K562 (cell line): ENCODE results near the gene PARD3. TPM values are rescaled to one million over a fixed set of nuclear protein-coding genes. Genes with fewer than 3 reads are reported as not detected.

Source experiments
- ATAC-seq: fragments of 200-7000 bp; cut with Tn5 transposase; 3 replicates; pipeline ENCODE4 v1.9.1; 2020; ENCODE audit warnings: moderate library complexity
- BruUV-seq: library from RNA; stranded (reverse); fragments of 400-500 nt; replicated peaks from 2 replicates; lab custom pipeline; 2021; lab: Mats Ljungman, UMichigan
- CTCF ChIA-PET: fragments of 300-600 bp; formaldehyde crosslinking; extraction: SDS; loops from one replicate; lab custom pipeline; 2021; ENCODE audit warnings: low intra/inter-chr PET ratio; lab: Yijun Ruan, JAX
- POLR2A ChIA-PET: fragments of 300-600, 350-650 bp; sonication (Branson Sonifier 250); formaldehyde crosslinking; extraction: SDS; loops from one replicate; lab custom pipeline; 2021; ENCODE audit warnings: antibody characterized with exemption, inconsistent platforms; lab: Yijun Ruan, JAX
- DNase-seq, 4 experiments: peaks; one replicate each; pipeline versions ENCODE4 v3.0.0 to v3.0.0-alpha.2; 2011 to 2018; ENCODE audit warnings: low spot score in 3 of 4, mixed read lengths in 3 of 4; ENCODE audit errors: extremely low read depth in 1 of 4
- FAIRE-seq: peaks from 2 replicates; lab custom pipeline; 2011; peaks lifted over from hg19 to GRCh38; lab: Jason Lieb, UNC
- H2AFZ ChIP-seq: 2 replicates; pipeline ENCODE4 v1.6.0; 2011; ENCODE audit warnings: low read depth, low read length, control low read depth, inconsistent platforms
- H3K27ac ChIP-seq: fragments of 200-600 bp; 3 replicates; pipeline ENCODE4 v1.8.0; 2011; ENCODE audit warnings: low read depth, mild to moderate bottlenecking, control low read depth, inconsistent platforms, low read length, moderate library complexity, mixed read lengths; ENCODE audit errors: extremely low read depth
- H3K27me3 ChIP-seq, 2 experiments: fragments of 300-600 bp in 1 of 2; 2 replicates in 1 of 2; 3 replicates in 1 of 2; pipeline versions ENCODE4 v1.6.0 to v1.8.0; 2011; ENCODE audit warnings: inconsistent platforms in 2 of 2, low read length in 2 of 2, mild to moderate bottlenecking in 1 of 2, mixed read lengths in 1 of 2, moderate library complexity in 1 of 2; ENCODE audit not compliant: control insufficient read depth in 2 of 2, insufficient read depth in 2 of 2
- H3K36me3 ChIP-seq: fragments of 300-600 bp; 3 replicates; pipeline ENCODE4 v1.8.0; 2011; ENCODE audit warnings: mild to moderate bottlenecking, low read length, inconsistent platforms; ENCODE audit not compliant: control insufficient read depth, insufficient read depth
- H3K4me1 ChIP-seq, 2 experiments: fragments of 200-600 bp in 1 of 2; replicated peaks in 1 of 2; 2 replicates in 1 of 2; 3 replicates in 1 of 2; pipeline versions ENCODE4 v1.5.1 to v1.8.0; 2011; ENCODE audit warnings: inconsistent platforms in 2 of 2, low read length in 2 of 2, mild to moderate bottlenecking in 1 of 2, mixed read lengths in 1 of 2, moderate library complexity in 1 of 2; ENCODE audit not compliant: control insufficient read depth in 2 of 2, insufficient read depth in 2 of 2
- H3K4me2 ChIP-seq: 2 replicates; pipeline ENCODE4 v1.6.1; 2011; ENCODE audit warnings: low read length, control low read depth, inconsistent platforms, mixed read lengths; ENCODE audit not compliant: insufficient read depth
- H3K4me3 ChIP-seq: fragments of 200-600 bp; sonication (generic), shearing (Covaris generic); 2 replicates; pipeline ENCODE4 v1.5.1; 2016; ENCODE audit warnings: control low read depth, inconsistent platforms
- H3K79me2 ChIP-seq: fragments of 200-600 bp; 3 replicates; pipeline ENCODE4 v1.8.0; 2011; ENCODE audit warnings: low read length, inconsistent platforms; ENCODE audit not compliant: control insufficient read depth, insufficient read depth
- H3K9ac ChIP-seq, 2 experiments: 2 replicates each; pipeline versions ENCODE4 v1.6.0 to v1.6.1; 2011; ENCODE audit warnings: low read depth in 2 of 2, low read length in 2 of 2, control low read depth in 1 of 2, inconsistent platforms in 1 of 2, mild to moderate bottlenecking in 1 of 2, mixed read lengths in 1 of 2; ENCODE audit not compliant: insufficient read depth in 1 of 2
- H3K9me1 ChIP-seq: one replicate; pipeline ENCODE4 v1.6.0; 2011; ENCODE audit warnings: inconsistent platforms, mild to moderate bottlenecking, low read length, moderate library complexity; ENCODE audit not compliant: control insufficient read depth, insufficient read depth
- H3K9me3 ChIP-seq: replicated peaks from 2 replicates; pipeline ENCODE4 v1.5.1; 2011; ENCODE audit warnings: low read depth, low read length, inconsistent platforms; ENCODE audit not compliant: control insufficient read depth, insufficient read depth
- H4K20me1 ChIP-seq: replicated peaks from 2 replicates; pipeline ENCODE4 v1.6.1; 2011; ENCODE audit warnings: low read length, inconsistent platforms, mixed read lengths; ENCODE audit not compliant: control insufficient read depth, insufficient read depth
- DIDO1 ChIP-seq: fragments of 450-650 bp; IDR thresholded peaks from 2 replicates; pipeline ENCODE4 v1.6.1; 2016; ENCODE audit warnings: low read depth, missing biosample characterization, missing genetic modification characterization
- E2F3 ChIP-seq: fragments of 250-450 bp; sonication (Bioruptor Pico); IDR thresholded peaks from 2 replicates; pipeline ENCODE4 v1.4.0; 2020; ENCODE audit warnings: mild to moderate bottlenecking
- GABPB1 ChIP-seq: sonication (generic); formaldehyde crosslinking; IDR thresholded peaks from 2 replicates; pipeline ENCODE4 v1.8.0; 2022; ENCODE audit warnings: mild to moderate bottlenecking, missing genetic modification reagents
- MBD1 ChIP-seq: fragments of 250-450 bp; sonication (Bioruptor Pico); IDR thresholded peaks from 2 replicates; pipeline ENCODE4 v1.8.0; 2022; ENCODE audit warnings: inconsistent platforms
- RFX1 ChIP-seq: fragments of 450-650 bp; IDR thresholded peaks from 2 replicates; pipeline ENCODE4 v1.6.1; 2016; ENCODE audit warnings: mild to moderate bottlenecking, moderate library complexity
- RFX5 ChIP-seq: IDR thresholded peaks from 2 replicates; pipeline ENCODE4 v1.6.1; 2011; ENCODE audit warnings: low read depth, mild to moderate bottlenecking, improper control_type of control experiment, low read length
- SREBF1 ChIP-seq: fragments of 150-350 bp; IDR thresholded peaks from 2 replicates; pipeline ENCODE4 v1.6.1; 2014; ENCODE audit warnings: antibody characterized with exemption, low read depth, low read length, borderline replicate concordance
- ZBTB17 ChIP-seq: fragments of 450-650 bp; formaldehyde crosslinking; IDR thresholded peaks from 2 replicates; pipeline ENCODE4 v1.4.0; 2020; ENCODE audit warnings: mild to moderate bottlenecking
- ZNF12 ChIP-seq: sonication (generic); formaldehyde crosslinking; IDR thresholded peaks from 2 replicates; pipeline ENCODE4 v1.4.0; 2020; ENCODE audit warnings: mild to moderate bottlenecking, missing genetic modification reagents
- ZSCAN32 ChIP-seq: fragments of 450-650 bp; formaldehyde crosslinking; IDR thresholded peaks from 2 replicates; pipeline ENCODE4 v1.4.0; 2020; ENCODE audit warnings: mild to moderate bottlenecking, moderate library complexity
- WGBS: fragments of 100-300 bp; shearing (Covaris generic); methylation state at CpG from one replicate; pipeline ENCODE4 v1.1.6; 2016; ENCODE audit warnings: low coverage, mixed read lengths; ENCODE audit not compliant: insufficient coverage; ENCODE audit errors: missing lambda C conversion rate; 5-methylcytosine and 5-hydroxymethylcytosine counted together
- in situ Hi-C: fragments of 300-500 bp; cut with MboI; formaldehyde crosslinking; loops from 4 replicates; pipeline ENCODE4 v1.15.0; 2018; ENCODE audit warnings: inconsistent platforms, mixed read lengths
- intact Hi-C: fragments of 100-400 bp; cut with micrococcal nuclease; formaldehyde crosslinking; loops from 2 replicates; pipeline ENCODE4 v1.14.2; 2022
- polyA plus RNA-seq, 8 experiments: library from polyadenylated mRNA; depleted of rRNA in 4 of 8; stranded (reverse) in 5 of 8; unstranded in 3 of 8; fragments of >200 nt; fragmentation: Nextera tagmentation in 2 of 8; fragmentation: Illumina TruSeq in 1 of 8; extraction: Ambion mirVana in 2 of 8; extraction: Trizol in 1 of 8; gene quantifications; 2 replicates each; pipeline versions ENCODE4 v1.2.1 to v1.2.3, GENCODE V29; 2011 to 2014; ENCODE audit warnings: inconsistent platforms in 1 of 8, missing spikeins in 1 of 8
- total RNA-seq, 7 experiments: library from RNA; depleted of rRNA in 6 of 7; stranded (reverse); fragments of >200 nt in 6 of 7; fragmentation: Illumina TruSeq in 2 of 7; extraction: Trizol in 2 of 7; gene quantifications; 2 replicates each; pipeline versions ENCODE4 v1.2.1 to v1.2.3, GENCODE V29; 2011 to 2021; ENCODE audit warnings: low replicate concordance in 1 of 7
- TF ChIP-seq, protein P1 (sequence below): sonication (generic); formaldehyde crosslinking; IDR thresholded peaks from 2 replicates; pipeline ENCODE4 v1.9.0; 2022; ENCODE audit warnings: mild to moderate bottlenecking, missing genetic modification reagents
- TF ChIP-seq, protein P2 (sequence below): sonication (generic); formaldehyde crosslinking; IDR thresholded peaks from 2 replicates; pipeline ENCODE4 v1.8.1; 2023; ENCODE audit warnings: mild to moderate bottlenecking, missing genetic modification reagents

PARD3 gene
- total and polyA plus RNA-seq, 9 of the 15 experiments (the other 6 are each of a cell fraction or from before 2014, with no cell fraction given) = 2.7 to 11.7 (median 7.7) TPM

DNA sequence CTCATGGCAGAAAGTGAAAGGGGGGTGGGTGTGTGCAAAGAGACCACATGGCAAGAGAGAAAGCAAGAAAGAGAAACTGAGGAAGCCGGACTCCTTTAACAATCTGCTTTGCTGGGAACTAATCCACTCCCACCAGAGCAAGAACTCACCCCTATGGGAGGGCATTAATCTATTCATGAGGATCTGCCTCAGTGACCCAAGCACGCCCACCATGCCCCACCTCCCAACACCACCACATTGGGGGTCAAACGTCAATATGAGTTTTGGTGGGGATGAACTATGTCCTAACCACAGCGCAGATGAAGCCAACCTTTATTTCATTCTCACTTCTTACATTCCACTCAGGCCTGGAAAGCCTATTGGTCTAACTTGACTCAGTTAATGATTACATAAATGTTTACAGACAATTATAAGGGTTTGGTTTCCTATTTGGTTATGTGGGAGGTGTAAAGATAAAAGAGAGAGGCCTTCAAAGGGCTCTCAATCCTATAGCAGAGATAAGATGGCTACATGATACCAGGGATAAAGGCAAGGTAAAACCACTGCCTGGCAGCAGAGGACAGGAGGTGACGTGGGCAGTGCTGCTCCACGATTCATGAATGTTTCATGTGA, 601.8 kb downstream of the PARD3 start (continued):
- TF ChIP-seq, protein P1, sequence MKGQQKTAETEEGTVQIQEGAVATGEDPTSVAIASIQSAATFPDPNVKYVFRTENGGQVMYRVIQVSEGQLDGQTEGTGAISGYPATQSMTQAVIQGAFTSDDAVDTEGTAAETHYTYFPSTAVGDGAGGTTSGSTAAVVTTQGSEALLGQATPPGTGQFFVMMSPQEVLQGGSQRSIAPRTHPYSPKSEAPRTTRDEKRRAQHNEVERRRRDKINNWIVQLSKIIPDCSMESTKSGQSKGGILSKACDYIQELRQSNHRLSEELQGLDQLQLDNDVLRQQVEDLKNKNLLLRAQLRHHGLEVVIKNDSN = no peak
- no peak for TF ChIP-seq ZBTB17 (CRISPR knock-in tag)
- no peak for TF ChIP-seq SREBF1
- TF ChIP-seq DIDO1 (tag) = no peak

GRCh38 chr10:34207343-34207742, 607.8 kb downstream of the PARD3 start:
- TF ChIP-seq ZNF12 (CRISPR knock-in tag) = no peak
- TF ChIP-seq E2F3 (CRISPR knock-in tag) = no peak
- no peak for TF ChIP-seq GABPB1 (CRISPR knock-in tag)
- TF ChIP-seq MBD1 = no peak
- no peak for TF ChIP-seq RFX5
- TF ChIP-seq RFX1 = no peak
- TF ChIP-seq, protein P2, sequence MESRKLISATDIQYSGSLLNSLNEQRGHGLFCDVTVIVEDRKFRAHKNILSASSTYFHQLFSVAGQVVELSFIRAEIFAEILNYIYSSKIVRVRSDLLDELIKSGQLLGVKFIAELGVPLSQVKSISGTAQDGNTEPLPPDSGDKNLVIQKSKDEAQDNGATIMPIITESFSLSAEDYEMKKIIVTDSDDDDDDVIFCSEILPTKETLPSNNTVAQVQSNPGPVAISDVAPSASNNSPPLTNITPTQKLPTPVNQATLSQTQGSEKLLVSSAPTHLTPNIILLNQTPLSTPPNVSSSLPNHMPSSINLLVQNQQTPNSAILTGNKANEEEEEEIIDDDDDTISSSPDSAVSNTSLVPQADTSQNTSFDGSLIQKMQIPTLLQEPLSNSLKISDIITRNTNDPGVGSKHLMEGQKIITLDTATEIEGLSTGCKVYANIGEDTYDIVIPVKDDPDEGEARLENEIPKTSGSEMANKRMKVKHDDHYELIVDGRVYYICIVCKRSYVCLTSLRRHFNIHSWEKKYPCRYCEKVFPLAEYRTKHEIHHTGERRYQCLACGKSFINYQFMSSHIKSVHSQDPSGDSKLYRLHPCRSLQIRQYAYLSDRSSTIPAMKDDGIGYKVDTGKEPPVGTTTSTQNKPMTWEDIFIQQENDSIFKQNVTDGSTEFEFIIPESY (CRISPR knock-in tag) = no peak
- no peak for TF ChIP-seq ZSCAN32 (CRISPR knock-in tag)
- H3K4me2 ChIP-seq = no peak overlapping the region

More at GRCh38 chr10:34207343-34207742, 607.8 kb downstream of the PARD3 start:
- no peaks in the 10 kb centered on the region; a peak in 1 of 5 replicates for H3K27me3 ChIP-seq
- H3K4me1 ChIP-seq = no peaks in the 10 kb centered on the region
- H3K4me3 ChIP-seq = no peak overlapping the region
- POLR2A ChIA-PET = interaction anchor here (0.6 to 1.6 kb wide), 2 partner anchors 9 to 1162 kb away, joined by 3 to 5 read pairs; no protein-coding TSS in a partner anchor
- H3K9me3 ChIP-seq = no peaks in the 10 kb centered on the region
- DNase-seq (no peak), FAIRE-seq (no peak), ATAC-seq (no peak)
- in situ Hi-C loops (no loop called here), intact Hi-C loops (no loop called here)
- H2AFZ ChIP-seq = no peak overlapping the region
- no peaks in the 10 kb centered on the region for H4K20me1 ChIP-seq
- no peaks in the 10 kb centered on the region for H3K79me2 ChIP-seq
- no peak overlapping the region for H3K27ac ChIP-seq
- H3K9ac ChIP-seq = no peak overlapping the region
- whole genome bisulfite sequencing = 0% methylated on average over 3 of the region's 3 CpGs
- H3K9me1 ChIP-seq = no peaks in the 10 kb centered on the region
- H3K36me3 ChIP-seq = no peaks in the 10 kb centered on the region
- no TSS peak for BruUV-seq
- CTCF ChIA-PET = no interaction called here
